COR-L47 (cell line): Measurements from ENCODE around the gene AP1M1.
A peak's percentile ranks its signal among the peaks of the same experiment; 100 is the strongest.
"Not testable (repeated sequence)": the region's sequence is repeated elsewhere in the genome, so short reads cannot be mapped to it uniquely, and the experiment has no call there.

Source experiments
- DNase-seq: peaks from one replicate; lab custom pipeline; 2025; lab: John Stamatoyannopoulos, UW

Gene AP1M1

DNA sequence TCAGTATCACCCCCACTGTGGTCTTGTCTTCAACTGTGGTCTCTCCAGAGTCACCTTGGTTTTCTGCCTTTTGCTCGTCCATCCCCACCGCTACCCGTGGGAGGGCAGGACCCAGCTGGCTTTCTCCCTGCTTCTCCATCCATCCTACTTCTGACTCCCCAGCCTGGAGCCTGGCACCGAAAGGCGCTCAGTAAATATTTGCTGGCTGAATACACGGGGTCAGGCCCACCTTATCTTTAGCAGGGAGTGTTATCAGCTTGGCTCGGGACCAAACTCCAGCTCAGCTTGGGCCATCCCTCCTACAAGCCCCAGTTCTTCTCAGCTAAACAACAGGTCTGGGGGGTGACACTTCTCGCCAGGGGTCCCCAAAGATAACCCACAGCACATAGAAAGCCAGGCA, 64.9 kb downstream of the AP1M1 start:
- DNase-seq, result no peak

DNA sequence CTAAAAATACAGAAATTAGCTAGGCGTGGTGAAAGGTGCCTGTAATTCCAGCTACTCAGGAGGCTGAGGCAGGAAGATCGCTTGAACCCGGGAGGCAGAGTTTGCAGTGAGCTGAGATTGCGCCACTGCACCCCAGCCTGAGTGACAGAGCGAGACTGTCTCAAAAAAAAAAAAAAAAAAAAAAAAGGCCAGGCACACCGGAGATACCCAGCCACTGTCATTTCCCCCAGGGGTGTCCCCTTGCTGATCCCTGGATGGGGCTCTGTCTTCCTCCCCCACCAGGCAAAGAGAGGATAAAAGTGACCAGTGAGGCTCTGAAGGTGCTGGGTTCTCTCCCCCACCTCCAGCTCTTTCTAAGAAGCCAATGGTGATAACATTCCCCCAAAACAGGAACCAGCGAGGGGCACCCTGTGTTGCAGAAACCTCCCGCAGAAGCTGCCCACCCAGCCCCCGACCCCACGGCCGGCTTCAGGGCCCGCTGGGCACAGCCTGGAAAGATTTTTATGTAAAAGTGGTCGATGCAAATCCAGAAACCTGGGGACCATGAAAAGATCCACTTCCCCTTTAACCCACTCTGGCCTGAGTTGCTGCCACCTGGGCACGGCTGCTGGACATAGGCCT, 65.5 kb downstream of the AP1M1 start:
- no peak for DNase-seq

DNA sequence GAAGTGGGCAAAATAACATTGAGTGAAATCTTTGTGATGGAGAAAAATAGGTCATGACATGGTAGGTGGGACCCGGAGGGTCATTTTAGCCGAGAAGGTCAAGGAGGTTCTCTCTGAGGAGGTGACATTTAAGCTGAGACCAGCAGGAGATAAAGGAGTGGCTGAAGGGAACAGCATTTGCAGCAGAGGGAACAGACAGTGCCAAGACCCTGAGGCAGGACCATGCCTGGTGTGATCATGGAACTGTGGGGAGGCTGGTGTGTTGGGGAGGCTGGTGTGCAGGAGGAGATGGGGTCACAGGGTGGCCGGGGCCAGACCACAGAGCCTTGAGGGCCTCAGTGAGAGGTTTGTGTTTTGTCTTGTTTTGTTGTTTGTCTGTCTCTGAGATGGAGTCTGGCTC, 67.5 kb downstream of the AP1M1 start:
- DNase-seq, result no peak

DNA sequence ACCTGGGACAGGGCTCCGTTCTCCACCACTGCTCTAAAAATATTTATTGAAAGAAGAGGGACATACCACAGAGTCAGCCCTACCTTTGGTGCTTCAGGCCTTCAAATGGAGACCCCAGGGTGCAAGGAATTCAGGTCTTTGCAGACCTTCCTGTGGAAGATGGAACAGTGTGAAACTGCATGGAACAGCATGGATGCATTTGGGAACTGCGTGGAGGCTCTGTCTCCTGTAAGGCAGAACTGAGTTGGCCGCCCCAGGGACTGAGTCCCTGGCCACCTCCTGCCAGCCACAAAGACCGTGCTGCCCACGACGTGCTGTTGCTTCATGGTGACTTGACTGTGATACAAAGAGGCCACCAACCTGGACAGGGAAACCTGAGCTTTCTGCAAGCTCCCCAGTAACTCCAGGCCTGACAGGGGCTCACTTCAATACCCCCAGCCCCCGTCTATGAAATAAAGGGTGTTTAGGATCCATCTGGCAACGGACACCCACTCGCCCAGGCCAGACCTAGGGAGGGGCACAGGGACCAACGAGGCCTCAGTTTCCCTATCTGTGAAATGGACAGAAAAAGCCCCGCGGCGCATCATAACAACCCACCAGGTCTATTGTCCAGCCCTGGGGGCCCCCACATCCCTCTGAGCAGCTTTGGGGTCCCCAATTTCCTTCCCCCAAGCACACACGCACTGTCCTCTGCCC, 68.3 kb downstream of the AP1M1 start:
- DNase-seq, result no peak

DNA sequence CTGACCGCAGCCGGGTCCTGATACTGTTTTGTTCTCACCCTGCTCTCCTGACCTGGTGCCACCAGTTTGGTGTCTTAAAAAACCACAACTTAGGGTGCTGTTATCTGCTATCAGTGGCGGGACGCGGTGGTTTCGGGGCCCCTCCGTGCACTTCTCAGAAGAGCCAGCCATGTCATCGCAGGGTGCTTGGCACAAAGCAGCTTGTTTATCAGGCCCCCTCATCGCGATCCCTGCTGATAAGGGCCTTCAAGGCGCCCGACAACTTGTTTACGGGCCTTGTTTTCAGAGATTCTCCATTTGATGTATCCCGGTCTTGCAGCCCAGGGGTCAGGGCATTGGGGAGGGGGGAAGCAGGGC, 68.9 kb downstream of the AP1M1 start:
- DNase-seq, result no peak

DNA sequence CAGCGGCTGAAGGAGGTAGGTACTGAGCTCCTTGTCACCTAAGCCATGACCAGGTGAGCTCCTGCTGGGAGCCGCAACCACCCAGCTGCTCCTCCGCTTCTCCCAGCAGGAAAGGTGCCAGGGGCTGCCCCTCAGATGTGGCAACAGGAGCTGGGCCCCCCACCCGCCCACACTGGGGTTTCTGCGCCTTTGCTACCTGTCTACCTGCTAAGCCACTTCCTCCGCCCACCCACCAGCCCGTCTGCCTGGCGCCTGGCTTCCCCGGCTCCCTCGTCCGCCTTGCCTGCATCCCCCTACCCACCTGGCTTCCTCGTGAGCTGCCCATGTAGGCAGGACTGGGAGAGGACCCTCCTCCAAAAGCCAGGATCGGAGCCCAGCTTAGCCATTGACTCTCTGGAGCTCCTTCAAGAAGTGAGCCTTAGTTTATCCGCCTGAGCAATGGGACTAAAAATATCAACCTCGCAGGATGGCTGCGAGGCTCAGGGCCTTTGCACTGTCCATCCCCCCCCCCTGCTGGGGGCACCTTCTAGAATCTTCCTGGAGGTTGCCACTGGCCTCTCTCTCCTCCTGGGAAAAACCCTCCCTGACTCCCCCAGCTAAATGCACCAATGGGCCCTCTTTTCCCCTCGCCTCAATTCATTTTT, 71.1 kb downstream of the AP1M1 start:
- no peak for DNase-seq

DNA sequence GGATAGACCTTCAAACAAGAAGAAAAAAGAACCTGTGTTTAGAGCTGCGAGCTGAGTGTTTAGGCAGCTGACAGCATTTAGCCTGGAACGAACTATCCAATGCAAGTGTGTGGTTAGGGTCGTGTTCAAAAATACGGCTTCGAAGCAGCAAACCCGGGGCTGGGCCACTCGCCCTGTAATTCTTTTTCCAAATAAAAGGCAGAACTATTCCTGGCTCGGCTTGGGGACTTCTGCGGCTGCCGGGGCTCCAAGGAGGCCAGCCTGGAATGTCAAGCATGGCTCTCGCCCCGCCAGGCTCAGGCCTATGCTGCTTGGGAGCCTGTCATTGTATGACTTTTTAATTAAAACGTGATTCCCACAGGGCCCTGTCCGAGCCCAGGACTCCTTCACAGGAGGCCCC, 75.2 kb downstream of the AP1M1 start:
- no peak for DNase-seq

DNA sequence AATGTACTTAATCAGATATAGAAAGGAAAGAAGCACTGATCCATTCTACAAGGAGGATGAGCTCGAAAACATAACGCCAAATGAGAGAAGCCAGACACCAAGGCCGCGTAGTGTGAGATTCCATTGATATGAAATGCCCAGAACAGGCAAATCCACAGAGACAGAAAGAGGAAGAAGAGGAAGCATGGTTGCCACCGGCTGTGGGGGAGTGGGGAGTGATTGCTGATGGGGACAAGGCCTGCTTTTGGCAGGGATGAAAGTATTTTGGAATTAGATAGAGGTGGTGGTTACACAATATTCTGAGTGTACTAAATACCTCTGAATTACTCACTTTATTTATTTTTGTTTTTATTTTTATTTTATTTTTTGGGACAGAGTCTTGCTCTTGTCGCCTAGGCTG, 76.7 kb downstream of the AP1M1 start:
- no peak for DNase-seq

DNA sequence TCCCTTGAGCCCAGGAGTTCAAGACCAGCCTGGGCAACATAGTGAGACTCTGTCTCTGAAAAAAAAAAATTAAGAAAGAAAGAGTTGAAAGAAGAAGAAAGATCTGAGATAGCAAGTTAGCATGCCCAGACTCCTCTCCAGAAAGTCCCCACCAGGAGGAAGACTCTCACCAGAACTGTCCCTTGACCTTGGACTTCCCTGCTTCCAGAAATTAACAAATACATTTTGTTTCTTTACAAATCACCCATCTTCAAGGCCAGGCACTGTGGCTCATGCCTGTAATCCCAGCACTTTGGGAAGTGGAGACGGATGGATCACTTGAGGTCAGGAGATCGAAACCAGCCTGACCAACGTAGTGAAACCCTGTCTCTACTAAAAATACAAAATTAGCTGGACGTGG, 82.6 kb downstream of the AP1M1 start:
- no peak for DNase-seq

DNA sequence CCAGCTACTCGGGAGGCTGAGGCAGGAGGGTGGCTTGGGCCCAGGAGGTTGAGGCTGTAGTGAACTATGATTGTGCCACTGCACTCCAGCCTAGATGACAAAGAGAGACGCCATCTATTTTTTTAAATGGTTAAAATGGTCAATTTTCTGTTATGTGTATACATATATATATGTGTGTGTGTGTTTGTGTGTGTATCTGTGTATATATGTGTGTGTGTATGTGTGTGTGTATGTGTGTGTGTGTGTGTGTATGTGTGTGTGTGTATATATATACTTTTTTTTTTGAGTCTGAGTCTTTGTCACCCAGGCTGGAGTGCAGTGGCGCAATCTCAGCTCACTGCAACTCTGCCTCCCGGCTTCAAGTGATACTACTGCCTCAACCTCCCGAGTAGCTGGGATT, 84.0 kb downstream of the AP1M1 start:
- no peak for DNase-seq

DNA sequence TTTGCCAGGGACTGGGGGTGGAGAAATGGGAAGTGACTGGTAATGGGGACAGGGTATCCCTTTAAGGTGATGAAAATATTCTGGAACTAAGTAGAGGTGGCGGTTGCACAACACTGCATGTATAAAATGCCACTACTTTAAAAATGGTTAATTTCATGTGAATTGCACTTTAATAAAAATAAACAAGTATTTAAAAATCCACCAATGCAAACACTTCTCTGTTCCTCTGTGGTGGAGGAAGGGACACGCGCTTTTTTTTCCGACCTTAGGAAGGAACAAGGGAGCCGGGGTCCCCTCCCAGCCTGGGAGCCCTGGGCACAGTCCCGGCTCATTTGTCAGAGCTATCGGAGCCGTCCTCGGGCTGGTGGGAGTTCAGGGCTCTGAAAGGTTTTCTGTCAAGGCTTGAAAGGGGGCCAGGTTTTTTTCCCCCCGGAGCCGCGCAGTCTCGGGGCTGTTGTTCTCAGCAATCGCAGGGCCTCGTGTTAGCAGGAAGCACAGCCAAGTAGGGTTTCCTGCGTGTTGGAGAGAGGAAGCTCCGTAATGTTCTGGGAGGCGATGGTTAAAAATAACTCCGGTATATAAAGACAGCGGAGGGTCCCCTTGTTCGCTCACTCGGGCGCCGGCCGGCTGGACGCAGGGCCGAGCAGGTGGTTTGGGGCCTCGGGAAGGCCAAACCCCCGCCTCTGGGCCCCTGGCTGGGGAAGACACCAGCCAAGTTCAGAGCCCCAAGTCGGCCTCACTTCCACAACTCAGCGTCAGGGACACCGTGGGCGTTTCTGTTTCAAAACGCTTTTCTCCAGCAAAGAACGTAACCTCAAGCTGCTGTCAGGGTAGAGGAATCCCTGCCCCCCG, 85.7 kb downstream of the AP1M1 start:
- DNase-seq, result no peak

DNA sequence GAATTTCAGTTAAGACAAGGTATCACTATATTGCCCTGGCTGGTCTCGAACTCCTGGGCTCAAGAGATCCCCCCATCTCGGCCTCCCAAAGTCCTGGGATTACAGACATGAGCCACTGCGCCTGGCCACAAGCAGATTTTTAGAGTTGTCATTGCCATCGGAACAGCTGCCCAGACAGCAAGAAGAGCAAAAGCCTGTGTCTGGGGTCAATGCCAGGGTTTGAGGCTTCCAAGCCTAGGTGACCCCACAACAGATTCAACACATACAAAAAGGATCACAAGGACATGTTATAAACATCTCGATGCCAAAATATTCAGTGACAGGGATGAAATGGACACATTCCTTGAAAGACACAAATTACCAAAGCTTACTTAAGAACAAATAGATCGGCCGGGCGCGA, 86.8 kb downstream of the AP1M1 start:
- DNase-seq, result no peak

DNA sequence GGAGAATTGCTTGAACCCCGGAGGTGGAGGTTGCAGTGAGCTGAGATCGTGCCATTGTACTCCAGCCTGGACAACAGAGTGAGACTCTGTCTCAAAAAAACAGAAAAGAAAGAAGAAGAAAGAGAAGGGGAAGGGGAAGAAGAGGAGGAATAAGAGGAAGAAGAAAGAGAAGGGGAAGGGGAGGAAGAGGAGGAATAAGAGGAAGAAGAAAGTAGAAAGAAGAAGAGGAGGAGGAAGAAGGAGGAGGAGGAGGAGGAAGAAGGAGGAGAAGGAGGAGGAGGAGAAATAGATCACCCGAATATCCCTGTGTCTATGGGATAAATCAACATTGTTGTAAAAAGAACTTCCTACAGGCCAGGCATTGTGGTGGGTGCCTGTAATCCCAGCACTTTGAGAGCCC, 87.4 kb downstream of the AP1M1 start:
- not testable (repeated sequence) for DNase-seq

DNA sequence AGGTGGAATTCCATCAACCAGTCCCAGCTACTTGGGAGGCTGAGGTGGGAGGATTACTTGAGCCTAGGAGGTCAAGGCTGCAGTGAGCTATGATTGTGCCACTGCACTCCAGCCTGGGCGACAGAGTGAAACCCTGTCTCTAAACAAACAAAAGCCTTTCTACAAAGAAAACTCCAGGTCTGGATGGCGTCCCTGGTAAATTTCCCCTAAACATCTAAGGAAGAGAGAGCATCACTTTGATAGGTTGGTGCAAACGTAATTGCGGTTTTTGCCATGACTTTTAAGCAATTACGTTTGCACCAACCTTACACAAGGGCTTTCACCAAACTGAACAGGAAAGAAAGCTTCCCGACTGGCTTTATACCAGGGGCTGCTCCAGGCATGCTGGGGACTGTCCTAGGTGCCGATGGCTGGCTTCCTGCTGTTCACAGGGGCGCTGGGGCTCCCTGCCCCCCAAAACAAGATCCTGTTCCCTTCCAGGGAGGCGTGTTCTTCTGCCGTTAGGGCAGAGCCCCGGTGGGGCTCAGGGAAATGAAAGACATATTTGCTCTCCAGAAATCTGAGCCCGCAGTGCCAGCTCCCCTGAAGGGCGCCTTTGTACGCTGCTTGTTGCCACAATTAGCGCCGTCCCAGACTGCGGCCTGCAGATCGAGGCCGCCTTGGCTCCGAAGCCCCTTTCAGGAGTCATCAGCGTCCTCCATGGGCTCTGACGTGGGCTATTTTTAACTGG, 88.2 kb downstream of the AP1M1 start:
- DNase-seq, result peak; percentile 80

DNA sequence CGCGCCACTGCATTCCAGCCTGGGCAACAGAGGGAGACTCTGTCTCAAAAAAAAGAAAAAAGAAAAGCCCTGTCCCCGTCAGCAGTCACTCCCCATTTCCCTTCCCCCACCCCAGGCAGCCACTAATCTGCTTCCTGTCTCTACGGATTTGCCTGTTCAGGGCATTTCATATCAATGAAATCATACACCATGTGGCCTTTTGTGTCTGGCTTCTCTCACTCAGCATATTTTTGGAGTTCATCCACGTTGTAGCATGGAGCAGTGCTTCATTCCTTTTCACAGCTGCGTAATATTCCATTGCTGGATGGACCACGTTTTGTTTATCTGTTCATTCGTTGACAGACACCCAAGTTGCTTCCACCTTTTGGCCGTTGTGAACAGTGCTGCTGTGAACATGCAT, 90.8 kb downstream of the AP1M1 start:
- no peak for DNase-seq

DNA sequence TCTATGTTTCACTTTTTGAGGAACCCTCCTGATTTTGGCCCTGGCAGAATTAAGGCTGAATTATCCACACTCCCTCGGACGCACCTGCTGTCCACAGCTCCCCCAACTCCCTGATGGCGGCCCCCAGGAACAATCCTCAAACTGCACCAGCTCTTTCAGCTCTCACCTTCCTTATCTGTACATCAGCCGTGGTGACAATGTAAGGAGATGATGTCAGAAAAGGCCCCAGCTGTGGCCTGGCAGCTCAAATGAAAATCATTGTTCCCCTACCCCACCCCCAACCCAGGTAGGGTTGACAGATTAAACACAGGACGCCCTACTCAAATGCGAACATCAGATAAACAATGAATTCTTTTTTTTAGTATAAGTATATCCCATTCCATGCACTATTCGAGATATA, 91.9 kb downstream of the AP1M1 start:
- DNase-seq, result no peak

DNA sequence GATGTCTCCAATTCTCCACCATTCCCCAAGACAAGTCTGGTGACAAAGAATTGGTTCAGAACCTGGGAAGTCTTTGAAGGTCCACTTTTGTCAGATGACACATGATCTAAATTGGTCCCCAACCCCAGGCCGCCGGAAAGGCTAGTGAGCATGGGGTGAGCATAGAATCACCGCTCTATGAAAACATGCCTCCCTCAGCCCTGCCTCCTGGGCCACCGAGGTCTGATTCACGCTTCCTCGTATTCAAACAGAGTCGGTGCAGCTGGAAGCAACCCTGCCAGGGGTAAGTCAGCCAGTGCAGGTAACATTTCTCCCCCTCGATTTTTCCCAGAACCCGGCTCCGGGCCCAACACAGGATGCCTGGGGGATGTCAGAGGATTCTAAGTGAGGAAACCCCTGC, 93.0 kb downstream of the AP1M1 start:
- DNase-seq, result no peak

DNA sequence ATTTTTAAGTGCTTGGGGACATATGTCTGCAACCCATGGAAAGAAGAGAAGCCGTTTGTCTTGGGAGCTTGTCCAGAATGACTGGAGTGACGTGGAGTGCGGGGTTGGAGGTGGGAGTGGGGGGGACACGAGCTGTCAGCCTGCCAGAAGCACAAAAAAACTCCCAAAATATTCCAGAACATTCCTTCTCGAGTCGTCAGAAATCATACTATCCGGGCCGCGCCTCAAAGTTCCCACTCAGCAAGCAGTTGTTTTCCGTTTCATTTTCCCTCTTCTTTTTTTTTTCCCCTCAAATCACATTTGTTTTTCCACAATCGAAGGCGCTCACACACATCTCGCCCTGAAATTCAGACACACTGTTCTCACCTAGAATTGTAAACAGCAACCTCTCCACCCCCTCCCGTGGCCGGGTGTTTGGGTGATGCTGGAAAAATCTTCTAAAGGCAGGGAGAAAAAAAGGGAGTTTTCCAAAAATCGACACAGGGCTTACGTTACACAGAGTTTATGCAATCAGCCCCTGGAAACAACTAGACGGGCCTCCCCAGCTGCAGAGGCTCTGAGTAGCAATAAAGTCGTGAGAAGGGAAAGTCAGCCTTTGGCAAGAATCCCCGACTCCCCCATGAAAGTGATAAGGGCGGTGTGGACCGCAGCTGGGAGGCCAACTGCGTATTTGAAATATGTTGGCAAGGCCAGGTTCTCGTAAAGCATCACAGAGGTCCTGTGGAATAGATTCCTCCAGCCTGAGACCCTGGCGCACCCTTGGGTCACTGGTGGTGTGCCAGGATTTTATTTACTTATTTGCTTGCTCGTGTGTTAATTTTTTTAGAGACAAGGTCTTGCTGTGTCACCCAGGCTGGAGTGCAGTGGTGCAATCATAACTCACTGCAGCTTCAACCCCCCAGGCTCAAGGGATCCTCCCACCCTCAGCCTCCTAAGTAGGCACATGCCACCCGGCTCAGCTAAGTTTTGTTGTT, 95.7 kb downstream of the AP1M1 start:
- no peak for DNase-seq

DNA sequence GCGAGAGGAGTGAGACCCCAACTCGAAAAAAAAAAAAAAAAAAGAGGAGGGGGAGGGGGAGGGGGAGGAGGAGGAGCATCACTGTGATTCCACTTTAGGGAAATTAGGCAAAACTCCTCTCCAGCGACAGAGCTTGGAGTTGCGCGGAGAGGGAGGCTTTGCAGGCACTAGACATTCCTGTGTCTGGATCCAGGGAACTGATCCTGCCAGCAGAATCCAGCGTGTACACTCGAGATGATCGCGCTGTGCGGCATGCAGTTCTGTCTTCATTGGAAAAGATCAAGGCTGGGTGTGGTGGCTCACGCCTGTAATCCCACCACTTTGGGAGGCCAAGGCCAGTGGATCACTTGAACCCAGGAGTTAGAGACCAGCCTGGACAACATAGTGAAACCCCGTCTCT, 97.3 kb downstream of the AP1M1 start:
- no peak for DNase-seq
